HCT116 (cell line): Measurements from ENCODE around the gene KCNV2. TPM values are rescaled to one million over a fixed set of nuclear protein-coding genes. Genes with fewer than 3 reads are reported as not detected.

Experiments used
- ATAC-seq: fragments of 200-7000 bp; cut with Tn5 transposase; 2 replicates; pipeline ENCODE4 v1.9.1; 2020; ENCODE audit warnings: mild to moderate bottlenecking, moderate library complexity
- BruUV-seq: library from RNA; stranded (reverse); fragments of 400-500 nt; replicated peaks from 2 replicates; lab custom pipeline; 2021; lab: Mats Ljungman, UMichigan
- CTCF ChIA-PET: fragments of 300-600 bp; sonication (Branson Sonifier 250); formaldehyde crosslinking; loops from one replicate; lab custom pipeline; 2021; ENCODE audit warnings: antibody characterized with exemption; lab: Charles Lee
- POLR2A ChIA-PET: fragments of 300-600, 350-600 bp; sonication (Branson Sonifier 250); formaldehyde crosslinking; loops from one replicate; lab custom pipeline; 2021; ENCODE audit warnings: antibody characterized with exemption; lab: Charles Lee
- RAD21 ChIA-PET, 2 experiments: fragments of 300-600 bp; sonication (Branson Sonifier 250); formaldehyde crosslinking; loops; one replicate each; lab custom pipeline; 2023; ENCODE audit warnings: low total read pairs in 2 of 2; ENCODE audit not compliant: uncharacterized antibody in 2 of 2, unreplicated experiment in 2 of 2, low non-redundant PET in 1 of 2; lab: Charles Lee
- DNase-seq: peaks from one replicate; pipeline ENCODE4 v3.0.0-alpha.2; 2010; ENCODE audit warnings: low read depth, low spot score
- H2AFZ ChIP-seq: fragments of 200-600 bp; shearing (Covaris generic), sonication (generic); 2 replicates; pipeline ENCODE4 v1.6.1; 2017; ENCODE audit warnings: low read depth, mixed run types, mixed read lengths, antibody characterized with exemption, low read length; ENCODE audit not compliant: poor library complexity, severe bottlenecking
- H3K27ac ChIP-seq: 2 replicates; pipeline ENCODE4 v1.5.1; 2012; ENCODE audit warnings: low read depth, low read length
- H3K27me3 ChIP-seq: fragments of 200-600 bp; sonication (generic); 2 replicates; pipeline ENCODE4 v1.6.1; 2016; ENCODE audit warnings: mixed run types, low read length, mixed read lengths; ENCODE audit not compliant: insufficient read depth
- H3K36me3 ChIP-seq, 2 experiments: fragments of 200-500 bp in 1 of 2; fragments of 200-600 bp in 1 of 2; sonication (Bioruptor generic) in 1 of 2; sonication (generic) in 1 of 2; 2 replicates each; pipeline versions ENCODE4 v1.5.1 to v1.6.1; 2014 to 2016; ENCODE audit warnings: low read length in 2 of 2, inconsistent platforms in 1 of 2, mixed read lengths in 1 of 2, mixed run types in 1 of 2; ENCODE audit not compliant: insufficient read depth in 2 of 2, control insufficient read depth in 1 of 2
- H3K4me1 ChIP-seq, 2 experiments: fragments of 200-600 bp in 1 of 2; sonication (generic) in 1 of 2; 2 replicates each; pipeline versions ENCODE4 v1.5.1 to v1.6.1; 2012 to 2017; ENCODE audit warnings: low read length in 2 of 2, inconsistent platforms in 1 of 2, mild to moderate bottlenecking in 1 of 2, mixed read lengths in 1 of 2, mixed run types in 1 of 2, moderate library complexity in 1 of 2; ENCODE audit not compliant: insufficient read depth in 2 of 2, control insufficient read depth in 1 of 2
- H3K4me2 ChIP-seq: fragments of 200-600 bp; sonication (generic); 2 replicates; pipeline ENCODE4 v1.6.1; 2017; ENCODE audit warnings: mixed run types, low read length, mixed read lengths
- H3K4me3 ChIP-seq, 2 experiments: fragments of 200-600 bp in 1 of 2; sonication (generic) in 1 of 2; replicated peaks in 1 of 2; 2 replicates each; pipeline ENCODE4 v1.5.1; 2011 to 2016; ENCODE audit warnings: low read length in 2 of 2, control low read depth in 1 of 2, low read depth in 1 of 2, mild to moderate bottlenecking in 1 of 2, mixed read lengths in 1 of 2, mixed run types in 1 of 2
- H3K79me2 ChIP-seq: fragments of 200-600 bp; sonication (generic); 2 replicates; pipeline ENCODE4 v1.6.1; 2017; ENCODE audit warnings: mild to moderate bottlenecking, mixed run types, low read length, moderate library complexity, mixed read lengths; ENCODE audit not compliant: insufficient read depth
- H3K9ac ChIP-seq: fragments of 200-600 bp; sonication (generic); 2 replicates; pipeline ENCODE4 v1.6.1; 2016; ENCODE audit warnings: low read length, mixed read lengths
- H3K9me2 ChIP-seq: fragments of 200-600 bp; sonication (generic), shearing (Covaris generic); 2 replicates; pipeline ENCODE4 v1.6.1; 2017; ENCODE audit warnings: mixed run types, mild to moderate bottlenecking, moderate library complexity; ENCODE audit not compliant: insufficient read depth
- H3K9me3 ChIP-seq, 2 experiments: fragments of 200-500 bp in 1 of 2; fragments of 200-600 bp in 1 of 2; sonication (Bioruptor generic) in 1 of 2; sonication (generic) in 1 of 2; 2 replicates each; pipeline ENCODE4 v1.6.1; 2014 to 2017; ENCODE audit warnings: low read length in 2 of 2, mixed read lengths in 2 of 2, inconsistent platforms in 1 of 2, low read depth in 1 of 2, mild to moderate bottlenecking in 1 of 2, mixed run types in 1 of 2, moderate library complexity in 1 of 2; ENCODE audit not compliant: control insufficient read depth in 1 of 2, insufficient read depth in 1 of 2
- H4K20me1 ChIP-seq: fragments of 200-600 bp; sonication (generic), shearing (Covaris generic); 2 replicates; pipeline ENCODE4 v1.6.1; 2017; ENCODE audit warnings: mixed run types, mild to moderate bottlenecking, moderate library complexity; ENCODE audit not compliant: insufficient read depth
- ATF3 ChIP-seq: IDR thresholded peaks from 2 replicates; pipeline ENCODE4 v1.6.1; 2012
- CBX3 ChIP-seq: IDR thresholded peaks from 2 replicates; pipeline ENCODE4 v1.6.1; 2012; ENCODE audit warnings: low read depth
- CEBPB ChIP-seq: IDR thresholded peaks from 2 replicates; pipeline ENCODE4 v1.6.1; 2012; ENCODE audit warnings: low read depth
- CTCF ChIP-seq, 3 experiments: fragments of 200-600 bp in 1 of 3; sonication (generic) in 1 of 3; IDR thresholded peaks in 2 of 3; conservative IDR thresholded peaks in 1 of 3; 2 replicates each; pipeline ENCODE4 v1.5.1; 2012 to 2017; ENCODE audit warnings: low read depth in 2 of 3, low read length in 2 of 3, antibody characterized with exemption in 1 of 3, borderline replicate concordance in 1 of 3, control low read depth in 1 of 3, mild to moderate bottlenecking in 1 of 3, mixed read lengths in 1 of 3, mixed run types in 1 of 3, moderate library complexity in 1 of 3; ENCODE audit not compliant: insufficient read depth in 1 of 3
- EGR1 ChIP-seq: IDR thresholded peaks from 2 replicates; pipeline ENCODE4 v1.6.1; 2012; ENCODE audit warnings: low read depth
- EZH2 ChIP-seq: fragments of 200-600 bp; sonication (generic); IDR thresholded peaks from 2 replicates; pipeline ENCODE4 v1.6.1; 2017; ENCODE audit warnings: antibody characterized with exemption, mixed run types
- EZH2phosphoT487 ChIP-seq: fragments of 200-600 bp; IDR thresholded peaks from 2 replicates; pipeline ENCODE4 v1.6.1; 2018; ENCODE audit warnings: antibody characterized with exemption, borderline replicate concordance
- FOSL1 ChIP-seq: IDR thresholded peaks from 2 replicates; pipeline ENCODE4 v1.6.1; 2012; ENCODE audit warnings: low read depth
- JUND ChIP-seq: IDR thresholded peaks from 2 replicates; pipeline ENCODE4 v1.6.1; 2012
- POLR2A ChIP-seq: IDR thresholded peaks from 2 replicates; pipeline ENCODE4 v1.7.0; 2011; ENCODE audit warnings: borderline replicate concordance; ENCODE audit not compliant: insufficient read depth, insufficient read length; ENCODE audit errors: extremely low read depth
- POLR2AphosphoS5 ChIP-seq: IDR thresholded peaks from 2 replicates; pipeline ENCODE4 v1.6.1; 2011; ENCODE audit warnings: mild to moderate bottlenecking, low read depth, low read length, moderate library complexity
- RAD21 ChIP-seq: IDR thresholded peaks from 2 replicates; pipeline ENCODE4 v1.6.1; 2012; ENCODE audit warnings: low read depth, mild to moderate bottlenecking
- SP1 ChIP-seq: IDR thresholded peaks from 2 replicates; pipeline ENCODE4 v1.6.1; 2012; ENCODE audit warnings: low read depth
- SRF ChIP-seq: IDR thresholded peaks from 2 replicates; pipeline ENCODE4 v1.6.1; 2012; ENCODE audit warnings: low read depth
- TCF7L2 ChIP-seq: IDR thresholded peaks from 2 replicates; pipeline ENCODE4 v1.7.0; 2011; ENCODE audit warnings: borderline replicate concordance, inconsistent platforms; ENCODE audit not compliant: insufficient read depth, insufficient read length; ENCODE audit errors: extremely low read depth
- YY1 ChIP-seq: IDR thresholded peaks from 2 replicates; pipeline ENCODE4 v1.6.1; 2011; ENCODE audit warnings: low read length, low read depth, moderate library complexity, mild to moderate bottlenecking; ENCODE audit not compliant: insufficient replicate concordance; ENCODE audit errors: extremely low read depth
- ZBTB33 ChIP-seq: IDR thresholded peaks from 2 replicates; pipeline ENCODE4 v1.6.1; 2011; ENCODE audit warnings: mild to moderate bottlenecking, low read length, moderate library complexity; ENCODE audit not compliant: insufficient replicate concordance; ENCODE audit errors: extremely low read depth
- ZNF274 ChIP-seq: fragments of 200-500 bp; sonication (Bioruptor generic); IDR thresholded peaks from 2 replicates; pipeline ENCODE4 v1.6.1; 2014; ENCODE audit warnings: mild to moderate bottlenecking, low read depth, low read length, inconsistent platforms
- intact Hi-C: fragments of 100-400 bp; cut with micrococcal nuclease; formaldehyde crosslinking; loops from 2 replicates; pipeline ENCODE4 v1.10.0; 2022
- total RNA-seq: library from RNA; stranded (reverse); gene quantifications from one replicate; pipeline ENCODE4 v1.2.1, GENCODE V29; 2021; ENCODE audit not compliant: unreplicated experiment

Gene KCNV2
- total RNA-seq, 1 experiment from 2014 or later = not detected

GRCh38 chr9:2725126-2725525 is 7.8 kb downstream of the KCNV2 start:
- H3K4me1 ChIP-seq = peaks cover 0 to 22% of the 10 kb centered on the region in 2 experiments; a peak in 1 of 4 replicates
- H3K27me3 ChIP-seq = no peaks in the 10 kb centered on the region
- no peak overlapping the region for H3K4me3 ChIP-seq
- H3K4me2 ChIP-seq = no peak overlapping the region
- no peak overlapping the region for H3K9ac ChIP-seq
- DNase-seq (no peak), ATAC-seq (no peak)
- no peaks in the 10 kb centered on the region for H3K36me3 ChIP-seq
- ChIA-PET POLR2A (no interaction called here), CTCF (no interaction called here), RAD21 (no interaction called here)
- H2AFZ ChIP-seq = no peak overlapping the region
- no peaks in the 10 kb centered on the region for H4K20me1 ChIP-seq
- H3K27ac ChIP-seq = no peak overlapping the region
- no TSS peak for BruUV-seq
- no peaks in the 10 kb centered on the region for H3K79me2 ChIP-seq
- H3K9me2 ChIP-seq = no peaks in the 10 kb centered on the region
- H3K9me3 ChIP-seq = no peaks in the 10 kb centered on the region
- TF ChIP-seq SP1 (no peak), CEBPB (no peak), RAD21 (no peak), POLR2A (no peak), JUND (no peak), TCF7L2 (no peak), CBX3 (no peak), EGR1 (no peak), EZH2phosphoT487 (no peak), ZBTB33 (no peak), YY1 (no peak), ZNF274 (no peak), EZH2 (no peak), SRF (no peak), FOSL1 (no peak), POLR2AphosphoS5 (no peak), ATF3 (no peak), CTCF (IDR thresholded peaks at IDR 0.05 in 2 of 3, conservative IDR thresholded peaks at IDR 0.05 in 1 of 3; ENCODE audit: borderline replicate concordance in 1 of 3, insufficient read depth in 1 of 3, low read depth in 2 of 3, low read length in 2 of 3) (no peak)
- intact Hi-C loops = no loop called here
